Measurements from ENCODE around the gene TMEM269. TPM values are rescaled to one million over a fixed set of nuclear protein-coding genes. Genes with fewer than 3 reads are reported as not detected.

Gene TMEM269
- total RNA-seq, 1 experiment from 2014 or later, result not detected

DNA sequence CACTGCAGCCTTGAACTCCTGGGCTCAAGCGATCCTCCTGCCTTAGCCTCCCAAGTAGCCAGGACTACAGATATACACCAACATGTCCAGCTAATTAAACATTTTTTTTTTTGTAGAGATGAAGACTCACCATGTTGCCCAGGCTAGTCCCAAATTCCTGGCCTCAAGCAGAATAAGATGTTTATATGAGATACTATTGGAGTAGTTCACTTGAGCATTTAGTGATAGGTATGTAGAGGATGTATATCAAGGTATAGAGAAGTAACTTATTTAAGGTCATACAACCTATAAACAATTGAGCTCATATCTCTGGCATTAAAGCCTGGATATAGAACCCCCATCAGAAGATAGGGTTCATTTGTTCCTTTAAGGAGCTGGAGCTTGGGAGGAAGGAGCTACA is 4.6 kb upstream of the TMEM269 start:
- no peak for DNase-seq (ENCODE audit: unreplicated experiment)
- CTCF ChIA-PET, result interaction anchor here (0.6 to 1.5 kb wide), 6 partner anchors 22 to 295 kb away, joined by 3 to 4 read pairs (median 3); no protein-coding TSS in a partner anchor
- no peaks in the 10 kb centered on the region for H3K9me3 Mint-ChIP-seq (ENCODE audit: unreplicated experiment)
- no TSS peak for BruUV-seq (replicated peaks)
- H3K36me3 Mint-ChIP-seq (ENCODE audit: insufficient read depth, unreplicated experiment), result peaks cover 65% of the 10 kb centered on the region
- no peak overlapping the region for H3K4me3 Mint-ChIP-seq (ENCODE audit: unreplicated experiment)
- H3K27me3 Mint-ChIP-seq (ENCODE audit: insufficient read depth, unreplicated experiment), result no peaks in the 10 kb centered on the region
- intact Hi-C loops (cut with micrococcal nuclease), result no loop called here
- POLR2A ChIA-PET, result interaction anchor here (0.6 to 5.7 kb wide), 4 partner anchors 13 to 109 kb away, joined by 3 to 32 read pairs (median 5); partner anchors contain the start of genes C1orf50, ERMAP, P3H1 and SVBP
- no peak overlapping the region for H3K27ac Mint-ChIP-seq (ENCODE audit: low read depth, unreplicated experiment)
- TF ChIP-seq, protein P1, sequence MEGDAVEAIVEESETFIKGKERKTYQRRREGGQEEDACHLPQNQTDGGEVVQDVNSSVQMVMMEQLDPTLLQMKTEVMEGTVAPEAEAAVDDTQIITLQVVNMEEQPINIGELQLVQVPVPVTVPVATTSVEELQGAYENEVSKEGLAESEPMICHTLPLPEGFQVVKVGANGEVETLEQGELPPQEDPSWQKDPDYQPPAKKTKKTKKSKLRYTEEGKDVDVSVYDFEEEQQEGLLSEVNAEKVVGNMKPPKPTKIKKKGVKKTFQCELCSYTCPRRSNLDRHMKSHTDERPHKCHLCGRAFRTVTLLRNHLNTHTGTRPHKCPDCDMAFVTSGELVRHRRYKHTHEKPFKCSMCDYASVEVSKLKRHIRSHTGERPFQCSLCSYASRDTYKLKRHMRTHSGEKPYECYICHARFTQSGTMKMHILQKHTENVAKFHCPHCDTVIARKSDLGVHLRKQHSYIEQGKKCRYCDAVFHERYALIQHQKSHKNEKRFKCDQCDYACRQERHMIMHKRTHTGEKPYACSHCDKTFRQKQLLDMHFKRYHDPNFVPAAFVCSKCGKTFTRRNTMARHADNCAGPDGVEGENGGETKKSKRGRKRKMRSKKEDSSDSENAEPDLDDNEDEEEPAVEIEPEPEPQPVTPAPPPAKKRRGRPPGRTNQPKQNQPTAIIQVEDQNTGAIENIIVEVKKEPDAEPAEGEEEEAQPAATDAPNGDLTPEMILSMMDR (IDR thresholded peaks at IDR 0.05; ENCODE audit: unreplicated experiment), result no peak
- peaks cover 10% of the 10 kb centered on the region for H3K4me1 Mint-ChIP-seq (ENCODE audit: insufficient read depth, unreplicated experiment)

DNA sequence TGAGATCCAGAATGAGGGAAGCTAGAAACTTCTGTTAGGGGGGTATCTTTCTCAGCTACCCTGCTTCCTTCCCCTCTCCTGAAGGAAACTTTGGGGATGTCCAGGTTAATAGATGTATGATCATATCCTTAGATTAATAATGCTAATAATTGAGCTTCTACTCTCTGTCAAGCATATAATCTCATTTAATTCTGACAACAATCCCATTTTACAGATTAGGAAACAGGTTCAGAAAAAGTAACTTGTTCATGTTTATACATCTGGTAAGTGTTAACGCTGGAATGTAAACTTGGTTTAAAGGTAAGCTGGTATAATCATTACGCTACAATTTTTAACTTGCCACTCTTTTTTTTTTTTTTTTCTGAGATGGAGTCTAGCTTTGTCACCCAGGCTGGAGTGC is 1.7 kb upstream of the TMEM269 start:
- TF ChIP-seq, protein P1 (IDR thresholded peaks at IDR 0.05; ENCODE audit: unreplicated experiment), result no peak
- intact Hi-C loops (cut with micrococcal nuclease), result no loop called here
- DNase-seq (ENCODE audit: unreplicated experiment), result no peak
- POLR2A ChIA-PET, result interaction anchor here (0.7 to 2.6 kb wide), 6 partner anchors 9 to 58 kb away, joined by 3 to 9 read pairs (median 4); no protein-coding TSS in a partner anchor
- no TSS peak for BruUV-seq (replicated peaks)
- CTCF ChIA-PET, result interaction anchor here (0.6 to 0.8 kb wide), 3 partner anchors 16 to 972 kb away, joined by 3 to 4 read pairs (median 3); partner anchors contain the start of genes C1orf50 and P3H1
- Mint-ChIP-seq H3K27me3 (ENCODE audit: insufficient read depth, unreplicated experiment) (no peaks in the 10 kb centered on the region), H3K9me3 (ENCODE audit: unreplicated experiment) (no peaks in the 10 kb centered on the region), H3K4me1 (ENCODE audit: insufficient read depth, unreplicated experiment) (peaks cover 10% of the 10 kb centered on the region), H3K27ac (ENCODE audit: low read depth, unreplicated experiment) (no peak overlapping the region), H3K36me3 (ENCODE audit: insufficient read depth, unreplicated experiment) (peaks cover 43% of the 10 kb centered on the region), H3K4me3 (ENCODE audit: unreplicated experiment) (no peak overlapping the region)

DNA sequence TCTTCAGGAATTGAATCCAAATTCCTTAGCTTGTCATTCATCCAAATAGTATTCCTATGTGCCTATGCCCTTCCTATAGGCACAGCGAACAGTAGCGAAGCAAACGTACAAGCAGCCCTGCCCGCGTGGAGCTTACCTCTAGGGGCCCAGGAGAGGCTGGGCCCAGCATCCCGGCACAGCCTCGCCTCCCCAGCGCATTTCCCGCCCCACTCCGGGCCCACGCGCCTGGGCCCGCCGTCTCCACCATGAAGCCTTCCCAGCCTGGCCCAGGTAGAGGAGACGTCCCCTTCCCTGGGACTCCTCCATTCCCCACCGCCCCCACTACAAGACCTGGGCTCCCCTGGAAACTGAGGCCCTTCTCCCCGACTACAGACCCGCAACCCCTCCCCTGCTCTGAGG is 245 bp upstream of the TMEM269 start:
- TF ChIP-seq, protein P1 (IDR thresholded peaks at IDR 0.05; ENCODE audit: unreplicated experiment), result no peak
- no TSS peak for BruUV-seq (replicated peaks)
- Mint-ChIP-seq H3K9me3 (ENCODE audit: unreplicated experiment) (no peaks in the 10 kb centered on the region), H3K27ac (ENCODE audit: low read depth, unreplicated experiment) (no peak overlapping the region), H3K36me3 (ENCODE audit: insufficient read depth, unreplicated experiment) (peaks cover 31% of the 10 kb centered on the region), H3K4me3 (ENCODE audit: unreplicated experiment) (no peak overlapping the region), H3K27me3 (ENCODE audit: insufficient read depth, unreplicated experiment) (no peaks in the 10 kb centered on the region), H3K4me1 (ENCODE audit: insufficient read depth, unreplicated experiment) (peaks cover 10% of the 10 kb centered on the region)
- intact Hi-C loops (cut with micrococcal nuclease), result no loop called here
- no peak for DNase-seq (ENCODE audit: unreplicated experiment)
- POLR2A ChIA-PET, result interaction anchor here (1.9 kb wide), 1 partner anchor 10 kb away, joined by 9 read pairs; no protein-coding TSS in a partner anchor
- CTCF ChIA-PET, result interaction anchor here (0.8 kb wide), 1 partner anchor 289 kb away, joined by 3 read pairs; no protein-coding TSS in a partner anchor

DNA sequence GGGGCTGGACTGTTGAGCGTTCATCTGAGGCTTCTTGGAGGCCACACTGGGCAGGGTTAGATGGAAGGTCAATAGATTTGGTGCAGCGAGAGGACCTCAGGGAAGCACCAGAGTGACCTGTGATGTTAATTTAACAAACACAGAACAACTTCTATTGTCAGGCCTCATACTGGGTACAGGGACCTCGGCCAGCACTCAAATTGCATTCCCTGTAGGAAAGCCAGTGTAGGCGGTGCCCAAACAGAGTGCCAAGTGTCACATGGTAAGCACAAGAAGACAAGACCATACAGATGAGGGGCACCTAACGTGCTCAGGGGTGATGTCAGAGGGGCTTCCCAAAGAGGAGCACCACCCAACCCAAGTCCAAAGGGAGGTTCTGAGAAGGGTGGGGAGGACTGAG is 1.3 kb downstream of the TMEM269 start:
- no peaks in the 10 kb centered on the region for H3K27me3 Mint-ChIP-seq (ENCODE audit: insufficient read depth, unreplicated experiment)
- DNase-seq (ENCODE audit: unreplicated experiment), result no peak
- TF ChIP-seq, protein P1 (IDR thresholded peaks at IDR 0.05; ENCODE audit: unreplicated experiment), result no peak
- ChIA-PET POLR2A (no interaction called here), CTCF (no interaction called here)
- H3K4me1 Mint-ChIP-seq (ENCODE audit: insufficient read depth, unreplicated experiment), result peaks cover 10% of the 10 kb centered on the region
- H3K4me3 Mint-ChIP-seq (ENCODE audit: unreplicated experiment), result no peak overlapping the region
- H3K9me3 Mint-ChIP-seq (ENCODE audit: unreplicated experiment), result no peaks in the 10 kb centered on the region
- no TSS peak for BruUV-seq (replicated peaks)
- intact Hi-C loops (cut with micrococcal nuclease), result no loop called here
- peaks cover 16% of the 10 kb centered on the region for H3K36me3 Mint-ChIP-seq (ENCODE audit: insufficient read depth, unreplicated experiment)
- H3K27ac Mint-ChIP-seq (ENCODE audit: low read depth, unreplicated experiment), result no peak overlapping the region
